ENCODE data around the gene PGBD5. TPM values are rescaled to one million over a fixed set of nuclear protein-coding genes. Genes with fewer than 3 reads are reported as not detected.

PGBD5 gene
- polyA plus RNA-seq, 1 donor (not counting 4 experiments of a cell fraction or from before 2014, with no cell fraction given) = 0.28 TPM

GRCh38 chr1:230312676-230313075 lies 113.5 kb downstream of the PGBD5 start:
- Histone ChIP-seq H3K9me1 (ENCODE audit: control insufficient read depth, extremely low read depth, insufficient read depth, low read length) (no peaks in the 10 kb centered on the region), H3K4me1 (ENCODE audit: control insufficient read depth, extremely low read depth, insufficient read depth, low read length) (no peaks in the 10 kb centered on the region), H3K27me3 (ENCODE audit: control insufficient read depth, extremely low read depth, insufficient read depth, low read length) (peaks cover 14% of the 10 kb centered on the region), H4K20me1 (ENCODE audit: control insufficient read depth, extremely low read depth, insufficient read depth, low read length) (no peaks in the 10 kb centered on the region), H3K9me3 (ENCODE audit: control insufficient read depth, low read depth, low read length) (no peaks in the 10 kb centered on the region), H3K79me2 (ENCODE audit: control insufficient read depth, insufficient read depth, low read length) (no peaks in the 10 kb centered on the region), H2AFZ (ENCODE audit: control insufficient read depth, low read length) (no peak overlapping the region), H3K4me3 (ENCODE audit: control insufficient read depth in 2 of 3, extremely low read depth in 1 of 3, insufficient read depth in 2 of 3, low read depth in 1 of 3, low read length in 3 of 3) (no peak overlapping the region), H3K27ac (ENCODE audit: control insufficient read depth, insufficient read depth, low read length) (no peak overlapping the region), H3K4me2 (ENCODE audit: control insufficient read depth, extremely low read depth, insufficient read depth, low read depth, low read length) (no peak overlapping the region), H3K36me3 (ENCODE audit: control insufficient read depth in 2 of 2, extremely low read depth in 1 of 2, insufficient read depth in 2 of 2, low read length in 2 of 2) (no peaks in the 10 kb centered on the region), H3K9ac (ENCODE audit: control insufficient read depth, extremely low read depth, insufficient read depth, low read length) (no peak overlapping the region)
- dilution Hi-C loops (cut with MboI; ENCODE audit: extremely low pct_ligation_motif_present, low sequenced_read_pairs) = no loop called here
- FAIRE-seq (no peak), DNase-seq (ENCODE audit: low read depth, low spot score) (no peak)
- TF ChIP-seq EZH2 (IDR thresholded peaks at IDR 0.05; ENCODE audit: low read length) = no peak
- TF ChIP-seq CTCF (optimal IDR thresholded peaks at IDR 0.05 in 1 of 3, IDR thresholded peaks at IDR 0.05 in 1 of 3, conservative IDR thresholded peaks at IDR 0.05 in 1 of 3; ENCODE audit: extremely low read depth in 1 of 3, insufficient read depth in 2 of 3, low read length in 3 of 3) = no peak

GRCh38 chr1:230310381-230311163 lies 115.6 kb downstream of the PGBD5 start:
- Histone ChIP-seq H3K36me3 (ENCODE audit: control insufficient read depth in 2 of 2, extremely low read depth in 1 of 2, insufficient read depth in 2 of 2, low read length in 2 of 2) (no peaks in the 10 kb centered on the region), H3K4me3 (ENCODE audit: control insufficient read depth in 2 of 3, extremely low read depth in 1 of 3, insufficient read depth in 2 of 3, low read depth in 1 of 3, low read length in 3 of 3) (no peak overlapping the region), H3K9me3 (ENCODE audit: control insufficient read depth, low read depth, low read length) (no peaks in the 10 kb centered on the region), H4K20me1 (ENCODE audit: control insufficient read depth, extremely low read depth, insufficient read depth, low read length) (no peaks in the 10 kb centered on the region), H3K4me1 (ENCODE audit: control insufficient read depth, extremely low read depth, insufficient read depth, low read length) (peaks cover 9% of the 10 kb centered on the region), H3K9me1 (ENCODE audit: control insufficient read depth, extremely low read depth, insufficient read depth, low read length) (no peaks in the 10 kb centered on the region), H3K9ac (ENCODE audit: control insufficient read depth, extremely low read depth, insufficient read depth, low read length) (no peak overlapping the region), H3K27ac (ENCODE audit: control insufficient read depth, insufficient read depth, low read length) (no peak overlapping the region), H3K4me2 (ENCODE audit: control insufficient read depth, extremely low read depth, insufficient read depth, low read depth, low read length) (peak overlapping the region; percentile 7), H3K27me3 (ENCODE audit: control insufficient read depth, extremely low read depth, insufficient read depth, low read length) (no peaks in the 10 kb centered on the region), H2AFZ (ENCODE audit: control insufficient read depth, low read length) (no peak overlapping the region), H3K79me2 (ENCODE audit: control insufficient read depth, insufficient read depth, low read length) (no peaks in the 10 kb centered on the region)
- FAIRE-seq (peak; percentile 78), DNase-seq (ENCODE audit: low read depth, low spot score) (peak; percentile 30)
- dilution Hi-C loops (cut with MboI; ENCODE audit: extremely low pct_ligation_motif_present, low sequenced_read_pairs) = no loop called here
- TF ChIP-seq CTCF (optimal IDR thresholded peaks at IDR 0.05 in 1 of 3, IDR thresholded peaks at IDR 0.05 in 1 of 3, conservative IDR thresholded peaks at IDR 0.05 in 1 of 3; ENCODE audit: extremely low read depth in 1 of 3, insufficient read depth in 2 of 3, low read length in 3 of 3) (peak; percentile 82 to 90 (median 85)), EZH2 (IDR thresholded peaks at IDR 0.05; ENCODE audit: low read length) (no peak)

Measured in keratinocyte (primary cell).